M059J (cell line): Measurements from ENCODE around the gene DGKI. TPM values are rescaled to one million over a fixed set of nuclear protein-coding genes. Genes with fewer than 3 reads are reported as not detected.

Experiments used
- DNase-seq: peaks from one replicate; pipeline ENCODE4 v3.0.0-alpha.2; 2012; ENCODE audit warnings: low read depth
- total RNA-seq: library from RNA; depleted of rRNA; stranded (reverse); fragments of >200 nt; shearing (Covaris generic); gene quantifications from 2 replicates; pipeline ENCODE4 v1.2.3, GENCODE V29; 2014

DGKI gene
- total RNA-seq, 1 experiment from 2014 or later = 1.1 TPM

DNA sequence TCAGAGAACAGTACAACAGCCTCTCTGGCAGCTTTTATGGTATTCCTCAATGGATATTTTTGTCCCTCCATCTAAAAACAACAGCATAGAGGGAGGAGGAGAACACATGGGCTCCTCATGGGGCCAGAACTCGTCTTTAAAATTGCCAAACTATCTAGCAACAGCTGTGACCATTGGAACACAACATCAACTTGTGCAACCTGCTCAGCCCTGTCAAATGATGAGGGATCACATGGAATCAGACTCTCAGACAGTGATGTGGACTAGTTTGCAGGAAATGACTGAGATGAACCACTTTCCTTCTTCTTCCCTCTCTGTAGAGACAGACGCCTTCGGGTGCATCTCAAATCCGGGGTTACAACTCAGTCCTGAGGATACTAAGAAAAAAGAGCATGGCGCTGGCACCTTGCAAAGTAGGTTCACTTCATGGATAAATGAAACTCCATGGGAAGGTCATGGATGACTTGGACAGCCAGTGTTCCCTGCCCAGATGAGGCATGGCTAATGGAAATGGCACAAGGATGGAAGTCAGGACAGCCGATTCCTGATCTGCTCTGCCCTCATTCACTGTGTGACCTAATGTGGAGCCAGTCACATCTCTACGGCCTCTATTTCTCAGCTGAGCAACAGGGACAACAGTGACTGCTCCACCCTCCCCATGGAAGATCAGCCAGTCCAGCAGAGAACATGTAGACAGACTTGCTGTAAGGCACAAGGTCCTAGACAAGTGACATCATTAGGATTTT, 24.6 kb upstream of the DGKI start:
- DNase-seq = no peak

DNA sequence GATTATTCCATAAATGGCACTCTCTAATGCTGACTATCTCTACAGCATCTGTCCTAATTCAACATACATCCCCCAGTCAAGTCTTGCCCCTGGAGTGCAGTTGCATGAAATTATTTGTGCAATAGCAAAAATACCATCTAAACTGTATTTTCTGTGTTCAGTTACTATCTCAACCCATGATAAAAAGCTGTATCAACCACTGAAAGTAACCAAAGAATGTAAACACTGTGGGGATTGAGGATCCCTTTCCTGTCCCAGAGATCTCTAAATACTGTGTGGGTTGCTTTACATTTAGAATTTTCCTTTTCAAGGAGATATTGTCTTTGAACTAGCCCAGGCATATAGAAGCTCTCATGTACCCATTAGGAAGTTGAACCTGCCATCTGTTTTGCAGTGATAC, 23.9 kb upstream of the DGKI start:
- DNase-seq = no peak

DNA sequence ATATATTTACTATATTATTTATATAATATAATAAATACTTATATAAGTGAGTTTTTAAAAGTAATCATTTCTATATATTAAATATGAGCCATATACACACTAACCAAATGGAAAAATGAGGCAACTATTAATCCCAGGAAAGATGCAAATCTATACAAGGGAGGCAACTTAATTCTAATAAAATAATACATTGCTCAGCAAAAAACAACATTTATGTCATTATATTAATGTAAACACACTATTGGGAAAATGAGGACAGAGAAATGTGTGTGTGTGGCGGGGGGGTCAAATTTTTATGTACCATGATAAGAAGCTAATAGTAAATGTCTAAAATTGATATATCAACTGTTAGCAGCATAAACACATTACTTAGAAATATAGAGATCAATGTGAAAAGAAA, 23.3 kb upstream of the DGKI start:
- no peak for DNase-seq

GRCh38 chr7:137869260-137869659, 22.5 kb upstream of the DGKI start:
- DNase-seq = no peak

DNA sequence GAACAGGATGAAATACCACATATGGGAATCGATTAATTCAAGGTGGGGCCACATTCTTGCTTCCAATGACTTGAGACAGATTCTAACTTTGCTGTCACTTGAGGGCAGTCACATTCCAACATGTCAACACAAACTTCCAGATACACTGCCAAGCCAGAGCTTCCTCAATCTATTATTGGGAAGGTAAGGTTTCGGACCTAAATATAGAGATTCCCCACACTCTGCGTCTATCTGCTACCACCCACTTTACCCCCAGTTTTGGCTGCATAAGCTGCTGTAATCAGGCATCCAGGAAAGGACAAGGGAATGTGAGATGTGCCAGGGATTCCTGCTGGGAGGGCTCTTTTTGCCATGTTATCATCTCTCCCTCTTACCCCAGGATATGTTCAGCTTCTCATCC, 20.5 kb upstream of the DGKI start:
- no peak for DNase-seq

DNA sequence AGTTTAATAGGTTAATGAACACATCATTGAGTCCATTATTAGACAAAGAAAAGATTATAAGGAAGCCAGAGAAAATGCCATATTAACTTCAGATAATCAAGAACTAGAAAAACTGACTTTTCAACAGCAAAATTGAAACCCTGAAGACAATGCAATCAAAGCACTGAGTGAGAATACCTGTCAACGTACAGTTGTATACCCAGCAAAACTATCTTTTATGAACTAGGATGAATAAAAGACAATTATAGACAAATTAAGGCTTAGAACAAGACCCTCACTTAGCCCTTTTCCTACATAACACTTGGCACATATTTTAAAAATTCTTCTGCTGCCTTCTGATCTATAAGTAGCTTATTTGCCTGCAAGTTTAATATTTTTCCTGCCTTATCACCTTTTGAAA, 19.0 kb upstream of the DGKI start:
- no peak for DNase-seq

GRCh38 chr7:137862964-137863363, 16.2 kb upstream of the DGKI start:
- DNase-seq = no peak

- DNase-seq = no peak
Observed at GRCh38 chr7:137862358-137862757, 15.6 kb upstream of the DGKI start.

- DNase-seq = no peak
Observed at GRCh38 chr7:137860542-137860941, 13.8 kb upstream of the DGKI start.

- no peak for DNase-seq
Observed at GRCh38 chr7:137853053-137853452, 6.3 kb upstream of the DGKI start.

DNA sequence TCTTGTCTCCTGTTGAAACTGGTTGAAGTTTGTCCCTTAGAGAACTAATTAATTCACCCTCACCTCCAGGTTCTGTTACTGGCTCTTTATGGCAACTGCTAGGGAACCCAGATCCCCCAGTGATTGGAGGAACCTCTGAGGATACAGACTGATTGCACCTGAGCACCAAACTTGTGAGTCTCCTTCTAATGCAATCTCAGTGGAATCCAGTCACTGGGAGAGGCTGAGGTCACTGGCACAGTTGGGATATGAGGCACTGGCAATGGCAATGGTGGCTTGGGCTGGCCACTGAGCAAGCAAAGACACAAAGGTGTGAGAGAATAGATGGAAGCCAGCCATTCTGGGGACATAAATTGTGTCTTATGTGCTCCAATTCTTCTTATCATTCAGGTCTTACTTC, 5.3 kb upstream of the DGKI start:
- no peak for DNase-seq

GRCh38 chr7:137850972-137851945, 4.5 kb upstream of the DGKI start:
- DNase-seq = peak; percentile 18

DNA sequence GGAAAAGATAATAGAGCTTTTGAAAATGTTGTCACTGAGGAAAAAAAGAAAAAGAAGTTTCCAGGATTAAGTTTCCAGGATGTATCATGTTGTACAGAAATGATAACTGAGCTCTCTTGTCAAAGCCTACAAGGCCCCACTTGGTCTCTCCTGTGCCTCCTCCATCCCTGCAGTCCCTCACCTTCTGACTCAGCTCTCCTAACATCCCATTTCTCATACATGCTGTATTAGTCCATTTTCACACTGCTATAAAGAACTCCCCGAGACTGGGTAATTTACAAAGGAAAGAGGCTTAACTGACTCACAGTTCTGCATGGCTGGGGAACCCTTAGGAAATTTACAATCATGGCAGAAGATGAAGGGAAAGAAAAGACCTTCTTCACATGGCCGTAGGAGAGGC, 3.8 kb upstream of the DGKI start:
- DNase-seq = peak; percentile 20

GRCh38 chr7:137848095-137848494, 1.3 kb upstream of the DGKI start:
- no peak for DNase-seq

GRCh38 chr7:137847568-137848050, 835 bp upstream of the DGKI start:
- no peak for DNase-seq

- peak; percentile 7 for DNase-seq
Observed at GRCh38 chr7:137846549-137846826, 286 bp downstream of the DGKI start.

- DNase-seq = no peak
Observed at GRCh38 chr7:137844677-137845425, 1.9 kb downstream of the DGKI start.

GRCh38 chr7:137839903-137840779, 6.6 kb downstream of the DGKI start:
- no peak for DNase-seq

DNA sequence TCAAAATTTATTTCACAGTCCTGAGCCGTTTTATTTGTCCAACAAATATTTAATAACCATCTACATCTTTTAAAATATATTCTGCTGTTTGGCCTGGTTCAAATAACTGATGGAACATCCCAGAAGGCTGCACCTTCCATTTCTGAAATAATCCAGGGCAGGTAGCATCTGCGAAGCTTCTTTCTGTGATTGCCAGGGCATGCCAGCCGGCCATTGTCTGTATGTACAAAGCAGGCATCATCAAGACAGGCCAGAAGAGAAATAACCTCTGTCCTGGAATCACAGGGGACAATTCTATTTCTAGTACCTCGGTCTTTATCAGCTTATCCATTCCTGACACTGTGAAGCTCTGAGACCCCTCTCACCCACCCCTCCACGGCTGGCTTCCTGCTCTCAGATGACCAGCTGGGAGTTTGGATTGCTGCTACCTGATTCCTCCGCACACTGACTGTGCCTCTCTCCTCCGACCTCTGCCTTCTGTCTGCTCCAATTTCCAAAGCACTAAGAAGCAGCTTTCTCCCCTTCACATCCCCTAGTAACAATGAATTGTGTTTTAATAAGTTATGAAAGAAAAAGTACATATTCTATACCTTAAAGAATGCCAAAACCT, 8.0 kb downstream of the DGKI start:
- no peak for DNase-seq

DNA sequence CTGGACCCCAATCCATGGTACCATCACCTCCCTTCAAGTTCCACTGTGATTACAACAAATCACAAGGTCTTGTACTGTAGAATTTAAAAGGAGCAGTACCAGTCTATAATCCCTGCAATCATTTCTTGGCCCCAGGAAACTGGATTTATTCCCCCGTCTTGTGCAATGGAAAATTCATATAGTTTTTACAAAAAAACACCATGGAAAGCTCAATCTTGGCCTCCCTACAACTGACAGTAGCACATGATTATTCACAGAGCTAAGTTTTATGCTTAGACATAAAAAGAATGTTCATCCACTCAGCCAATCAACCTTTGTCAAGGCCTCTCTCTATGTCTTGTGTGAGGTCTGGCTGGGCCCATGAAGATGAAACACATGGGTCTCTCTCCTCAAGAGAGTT, 10.2 kb downstream of the DGKI start:
- DNase-seq = no peak

DNA sequence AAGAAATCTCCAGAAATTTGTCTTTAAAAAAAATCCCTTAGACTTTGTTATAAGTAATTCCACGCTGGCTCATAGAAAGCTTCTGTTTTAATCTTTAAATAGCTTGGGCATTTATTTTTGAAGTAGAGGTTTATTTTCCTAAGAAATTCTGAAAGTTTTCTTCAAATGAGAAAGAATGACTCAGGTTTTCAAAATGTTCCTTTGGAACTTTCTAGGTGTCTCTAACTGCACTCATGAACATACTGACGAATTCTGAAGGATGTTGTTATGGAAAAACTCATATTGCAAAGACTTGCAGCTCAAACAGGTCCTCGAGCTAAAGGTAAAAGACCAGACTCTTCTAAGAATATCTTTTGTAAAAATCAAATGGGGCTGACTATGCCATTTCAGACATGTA, 10.7 kb downstream of the DGKI start:
- no peak for DNase-seq
